ENCODE results near the gene CEP250.

GRCh38 chr20:35561671-35562070 is 106.3 kb downstream of the CEP250 start:
- TF ChIP-seq ZFX (IDR thresholded peaks at IDR 0.05) = no peak
- TF ChIP-seq CTCF (IDR thresholded peaks at IDR 0.05 in 2 of 3, conservative IDR thresholded peaks at IDR 0.05 in 1 of 3; ENCODE audit: borderline replicate concordance in 1 of 3, insufficient read depth in 1 of 3, low read depth in 2 of 3, low read length in 2 of 3) = no peak
- TF ChIP-seq MAX (IDR thresholded peaks at IDR 0.05) = no peak
- no peak for TF ChIP-seq CEBPB (IDR thresholded peaks at IDR 0.05; ENCODE audit: low read depth)
- no peak for TF ChIP-seq POLR2A (IDR thresholded peaks at IDR 0.05; ENCODE audit: borderline replicate concordance, extremely low read depth, insufficient read depth, insufficient read length)
- no peak for TF ChIP-seq YY1 (IDR thresholded peaks at IDR 0.05; ENCODE audit: extremely low read depth, insufficient replicate concordance, low read depth, low read length)
- TF ChIP-seq, protein P1, sequence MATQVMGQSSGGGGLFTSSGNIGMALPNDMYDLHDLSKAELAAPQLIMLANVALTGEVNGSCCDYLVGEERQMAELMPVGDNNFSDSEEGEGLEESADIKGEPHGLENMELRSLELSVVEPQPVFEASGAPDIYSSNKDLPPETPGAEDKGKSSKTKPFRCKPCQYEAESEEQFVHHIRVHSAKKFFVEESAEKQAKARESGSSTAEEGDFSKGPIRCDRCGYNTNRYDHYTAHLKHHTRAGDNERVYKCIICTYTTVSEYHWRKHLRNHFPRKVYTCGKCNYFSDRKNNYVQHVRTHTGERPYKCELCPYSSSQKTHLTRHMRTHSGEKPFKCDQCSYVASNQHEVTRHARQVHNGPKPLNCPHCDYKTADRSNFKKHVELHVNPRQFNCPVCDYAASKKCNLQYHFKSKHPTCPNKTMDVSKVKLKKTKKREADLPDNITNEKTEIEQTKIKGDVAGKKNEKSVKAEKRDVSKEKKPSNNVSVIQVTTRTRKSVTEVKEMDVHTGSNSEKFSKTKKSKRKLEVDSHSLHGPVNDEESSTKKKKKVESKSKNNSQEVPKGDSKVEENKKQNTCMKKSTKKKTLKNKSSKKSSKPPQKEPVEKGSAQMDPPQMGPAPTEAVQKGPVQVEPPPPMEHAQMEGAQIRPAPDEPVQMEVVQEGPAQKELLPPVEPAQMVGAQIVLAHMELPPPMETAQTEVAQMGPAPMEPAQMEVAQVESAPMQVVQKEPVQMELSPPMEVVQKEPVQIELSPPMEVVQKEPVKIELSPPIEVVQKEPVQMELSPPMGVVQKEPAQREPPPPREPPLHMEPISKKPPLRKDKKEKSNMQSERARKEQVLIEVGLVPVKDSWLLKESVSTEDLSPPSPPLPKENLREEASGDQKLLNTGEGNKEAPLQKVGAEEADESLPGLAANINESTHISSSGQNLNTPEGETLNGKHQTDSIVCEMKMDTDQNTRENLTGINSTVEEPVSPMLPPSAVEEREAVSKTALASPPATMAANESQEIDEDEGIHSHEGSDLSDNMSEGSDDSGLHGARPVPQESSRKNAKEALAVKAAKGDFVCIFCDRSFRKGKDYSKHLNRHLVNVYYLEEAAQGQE (IDR thresholded peaks at IDR 0.05; ENCODE audit: low read depth) = no peak
- no peak for TF ChIP-seq JUND (IDR thresholded peaks at IDR 0.05)

Data from HCT116 (cell line).